Brain microvascular endothelial cell (primary cell): ENCODE results near the gene UBE2Z.
"Not testable (repeated sequence)": the region's sequence is repeated elsewhere in the genome, so short reads cannot be mapped to it uniquely, and the experiment has no call there.

Source experiments
- DNase-seq: peaks from one replicate; pipeline ENCODE4 v3.0.0-alpha.2; 2020
- H3K27ac ChIP-seq: fragments of 250-450 bp; sonication (Bioruptor Pico); 2 replicates; pipeline ENCODE4 v1.5.1; 2020; ENCODE audit warnings: mild to moderate bottlenecking, moderate library complexity
- H3K27me3 ChIP-seq: fragments of 250-450 bp; sonication (Bioruptor Pico); replicated peaks from 2 replicates; pipeline ENCODE4 v1.5.1; 2020; ENCODE audit warnings: mild to moderate bottlenecking
- H3K36me3 ChIP-seq: fragments of 250-450 bp; sonication (Bioruptor Pico); replicated peaks from 2 replicates; pipeline ENCODE4 v1.5.1; 2020; ENCODE audit warnings: mild to moderate bottlenecking
- H3K4me3 ChIP-seq: 2 replicates; pipeline ENCODE4 v1.5.1; 2011; ENCODE audit warnings: low read depth, mild to moderate bottlenecking, control low read depth, low read length, moderate library complexity
- in situ Hi-C: cut with HindIII; loops from 2 replicates; pipeline ENCODE4 v1.10.0; 2017; ENCODE audit warnings: low sequenced_read_pairs, low pct_ligation_motif_present
- TF ChIP-seq, protein P1 (sequence below): IDR thresholded peaks from 2 replicates; pipeline ENCODE4 v1.5.1; 2011; ENCODE audit warnings: low read depth, mild to moderate bottlenecking, moderate library complexity, low read length, control low read depth, inconsistent platforms; ENCODE audit errors: missing control alignments

UBE2Z gene

DNA sequence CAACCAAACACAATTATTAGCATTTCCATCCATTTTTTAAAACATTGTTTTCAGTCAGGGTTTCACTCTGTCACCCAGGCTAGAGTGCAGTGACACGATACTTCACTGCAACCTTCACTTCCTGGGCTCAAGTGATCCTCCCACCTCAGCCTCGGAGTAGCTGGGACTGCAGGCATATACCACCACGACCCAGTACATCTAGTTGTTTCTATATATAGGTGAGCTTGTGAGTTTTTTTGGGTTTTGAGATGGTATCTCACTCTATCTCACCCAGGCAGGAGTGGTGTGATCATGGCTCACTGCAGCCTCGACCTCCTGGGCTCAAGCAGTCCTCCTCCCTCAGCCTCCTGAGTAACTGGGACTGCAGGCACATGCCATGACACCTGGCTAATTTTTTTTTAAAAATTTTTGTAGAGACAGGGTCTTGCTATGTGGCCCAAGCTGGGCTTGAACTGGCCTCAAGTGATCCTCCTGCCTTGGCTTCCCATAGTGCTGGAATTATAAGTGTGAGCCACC lies 37.1 kb upstream of the UBE2Z start:
- Histone ChIP-seq H3K36me3 (no peaks in the 10 kb centered on the region), H3K27ac (no peak overlapping the region), H3K4me3 (no peak overlapping the region), H3K27me3 (no peaks in the 10 kb centered on the region)
- TF ChIP-seq, protein P1, sequence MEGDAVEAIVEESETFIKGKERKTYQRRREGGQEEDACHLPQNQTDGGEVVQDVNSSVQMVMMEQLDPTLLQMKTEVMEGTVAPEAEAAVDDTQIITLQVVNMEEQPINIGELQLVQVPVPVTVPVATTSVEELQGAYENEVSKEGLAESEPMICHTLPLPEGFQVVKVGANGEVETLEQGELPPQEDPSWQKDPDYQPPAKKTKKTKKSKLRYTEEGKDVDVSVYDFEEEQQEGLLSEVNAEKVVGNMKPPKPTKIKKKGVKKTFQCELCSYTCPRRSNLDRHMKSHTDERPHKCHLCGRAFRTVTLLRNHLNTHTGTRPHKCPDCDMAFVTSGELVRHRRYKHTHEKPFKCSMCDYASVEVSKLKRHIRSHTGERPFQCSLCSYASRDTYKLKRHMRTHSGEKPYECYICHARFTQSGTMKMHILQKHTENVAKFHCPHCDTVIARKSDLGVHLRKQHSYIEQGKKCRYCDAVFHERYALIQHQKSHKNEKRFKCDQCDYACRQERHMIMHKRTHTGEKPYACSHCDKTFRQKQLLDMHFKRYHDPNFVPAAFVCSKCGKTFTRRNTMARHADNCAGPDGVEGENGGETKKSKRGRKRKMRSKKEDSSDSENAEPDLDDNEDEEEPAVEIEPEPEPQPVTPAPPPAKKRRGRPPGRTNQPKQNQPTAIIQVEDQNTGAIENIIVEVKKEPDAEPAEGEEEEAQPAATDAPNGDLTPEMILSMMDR = no peak
- DNase-seq = no peak
- in situ Hi-C loops = no loop called here

DNA sequence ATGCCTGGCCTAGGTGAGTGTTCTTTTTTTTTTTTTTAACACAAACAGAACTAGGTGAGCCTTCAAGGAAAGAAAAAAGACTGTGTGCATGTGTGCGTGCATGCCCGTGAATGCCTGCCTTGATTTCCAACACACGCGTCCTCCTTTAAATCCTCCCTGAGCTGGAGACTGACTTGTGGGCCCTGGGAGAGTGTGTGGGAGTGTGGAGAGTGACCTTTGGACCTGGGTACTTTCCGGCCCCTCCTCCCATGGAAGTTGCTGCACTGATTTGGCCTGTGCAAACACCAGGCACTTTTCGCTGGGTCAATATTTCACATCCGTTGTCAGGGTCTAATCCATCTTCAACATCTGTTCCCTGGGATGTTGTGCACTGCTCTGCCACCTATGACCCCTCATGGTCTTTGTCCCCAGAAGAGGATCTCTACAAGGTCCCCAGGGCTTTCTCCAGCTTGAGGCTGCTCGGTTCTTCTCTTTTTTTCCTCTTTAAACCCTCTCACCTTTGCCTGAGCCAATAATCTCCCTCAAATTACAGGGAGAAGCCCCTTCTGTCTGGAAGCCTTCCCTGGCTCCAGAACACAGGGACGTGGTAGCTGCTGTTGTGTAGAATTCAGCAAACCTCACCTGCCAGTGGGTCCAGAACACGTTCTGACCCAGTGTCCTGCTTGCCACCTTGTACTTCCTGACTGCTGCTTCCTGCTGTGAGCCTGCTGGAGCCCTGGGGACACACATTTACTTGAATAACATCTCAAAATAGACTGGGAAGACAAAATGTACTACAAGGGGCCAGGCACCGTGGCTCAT lies 36.5 kb upstream of the UBE2Z start:
- H3K36me3 ChIP-seq = no peaks in the 10 kb centered on the region
- no peak overlapping the region for H3K4me3 ChIP-seq
- DNase-seq = no peak
- no peak overlapping the region for H3K27ac ChIP-seq
- TF ChIP-seq, protein P1 = no peak
- no peaks in the 10 kb centered on the region for H3K27me3 ChIP-seq
- in situ Hi-C loops = no loop called here

DNA sequence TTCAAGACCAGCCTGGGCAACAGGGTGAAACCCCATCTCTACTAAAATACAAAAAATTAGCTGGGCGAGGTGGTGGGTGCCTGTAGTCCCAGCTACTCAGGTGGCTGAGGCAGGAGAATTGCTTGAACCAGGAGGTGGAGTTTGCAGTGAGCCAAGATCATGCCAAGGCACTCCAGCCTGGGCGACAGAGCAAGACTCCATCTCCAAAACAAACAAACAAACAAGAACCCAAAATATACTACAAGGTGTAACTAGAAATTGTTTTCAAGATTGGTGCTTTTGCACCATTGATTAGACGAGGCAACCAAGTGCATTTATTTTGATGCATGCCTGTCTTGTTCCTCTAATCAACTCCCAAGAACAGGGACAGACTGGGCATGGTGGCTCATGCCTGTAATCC lies 35.8 kb upstream of the UBE2Z start:
- H3K27ac ChIP-seq, H3K4me3 ChIP-seq, DNase-seq, H3K36me3 ChIP-seq, in situ Hi-C loops, H3K27me3 ChIP-seq: not testable (repeated sequence)

DNA sequence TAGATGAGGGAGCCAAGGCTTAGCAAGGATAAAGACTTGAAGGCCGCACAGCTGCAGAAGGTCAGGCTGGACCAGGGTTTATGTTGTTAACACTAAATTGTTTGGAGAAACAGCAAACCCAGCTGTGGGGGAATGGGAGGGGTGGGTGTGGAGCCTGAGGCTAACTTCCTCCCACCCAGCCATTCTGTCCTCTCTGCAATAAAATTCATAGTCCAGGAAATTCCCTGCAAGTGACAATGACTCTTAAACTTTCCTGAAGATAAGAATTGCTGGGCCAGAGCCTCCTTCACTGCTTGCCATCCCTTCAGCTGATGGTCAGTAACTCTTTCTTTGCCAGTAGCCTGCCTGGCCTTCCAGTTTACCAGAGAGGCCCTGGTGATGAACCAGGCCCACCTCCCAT lies 35.0 kb upstream of the UBE2Z start:
- DNase-seq = no peak
- in situ Hi-C loops = no loop called here
- TF ChIP-seq, protein P1 = no peak
- Histone ChIP-seq H3K27me3 (peaks cover 2% of the 10 kb centered on the region), H3K4me3 (no peak overlapping the region), H3K36me3 (no peaks in the 10 kb centered on the region), H3K27ac (no peak overlapping the region)

DNA sequence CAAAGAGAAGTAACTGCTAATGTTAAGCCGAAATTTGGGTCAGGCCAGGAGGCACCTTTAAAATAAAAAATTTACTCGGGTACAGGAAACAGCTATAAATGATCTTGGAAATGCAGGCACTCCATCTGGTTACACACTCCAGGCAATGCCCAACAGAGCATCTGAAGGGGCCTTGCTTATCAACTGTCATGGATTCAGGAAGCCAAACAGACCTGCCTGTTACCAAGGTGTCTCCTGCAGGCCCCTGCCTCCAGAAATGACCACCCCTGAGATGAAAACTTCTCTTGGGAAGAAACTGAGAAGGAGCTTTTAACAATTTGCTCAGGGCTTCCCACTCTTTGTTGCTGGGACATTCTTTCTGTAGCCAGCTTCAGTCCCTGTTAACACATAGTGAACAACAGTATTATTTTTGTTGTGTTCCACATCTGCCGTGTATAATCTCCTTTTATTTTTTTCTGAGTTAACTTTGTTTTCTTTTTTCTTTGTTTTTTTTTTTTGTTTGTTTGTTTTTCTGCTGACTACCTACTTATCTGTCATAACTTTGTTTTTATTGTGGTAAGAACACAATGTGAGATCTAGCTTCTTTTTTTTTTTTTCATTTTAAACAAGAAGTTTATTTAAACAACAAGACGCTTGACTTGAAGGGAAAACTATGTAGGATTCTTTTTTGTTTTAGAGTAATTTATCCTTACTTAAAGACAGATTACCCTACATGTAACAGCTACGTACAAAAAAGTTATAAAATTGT lies 34.3 kb upstream of the UBE2Z start:
- H3K4me3 ChIP-seq = no peak overlapping the region
- peaks cover 2% of the 10 kb centered on the region for H3K27me3 ChIP-seq
- in situ Hi-C loops = no loop called here
- no peak overlapping the region for H3K27ac ChIP-seq
- TF ChIP-seq, protein P1 = no peak
- DNase-seq = no peak
- H3K36me3 ChIP-seq = no peaks in the 10 kb centered on the region
